PC-9 (cell line): ENCODE results near the gene SLC2A9.

Experiments used
- EZH2 ChIP-seq: fragments of 200-600 bp; sonication (generic); IDR thresholded peaks from 2 replicates; pipeline ENCODE4 v1.8.0; 2017; ENCODE audit warnings: antibody characterized with exemption, low read depth
- TF ChIP-seq, protein P1 (sequence below): fragments of 200-600 bp; sonication (generic); conservative IDR thresholded peaks from 2 replicates; pipeline ENCODE4 v1.6.1; 2017; ENCODE audit warnings: mixed run types, antibody characterized with exemption, mild to moderate bottlenecking, moderate library complexity

DNA sequence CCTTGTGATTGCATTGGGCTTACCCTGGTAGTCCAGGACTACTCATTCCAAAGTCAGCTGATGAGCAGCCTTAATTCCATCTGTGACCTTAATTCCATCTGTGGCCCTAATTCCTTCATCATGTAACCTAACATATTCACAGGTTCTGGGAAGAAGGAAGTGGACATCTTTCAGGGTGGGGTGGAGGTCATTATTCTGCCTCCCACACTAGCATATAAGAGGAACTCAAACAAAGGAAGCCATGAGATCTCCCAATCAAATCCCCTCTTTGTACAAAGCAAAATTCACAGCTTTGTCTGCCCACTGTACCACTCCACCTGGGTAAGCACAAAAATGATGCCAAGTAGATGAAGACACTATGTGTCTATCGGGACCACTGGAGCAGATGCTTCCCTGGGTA lies 87.3 kb downstream of the SLC2A9 start:
- no peak for TF ChIP-seq EZH2
- TF ChIP-seq, protein P1, sequence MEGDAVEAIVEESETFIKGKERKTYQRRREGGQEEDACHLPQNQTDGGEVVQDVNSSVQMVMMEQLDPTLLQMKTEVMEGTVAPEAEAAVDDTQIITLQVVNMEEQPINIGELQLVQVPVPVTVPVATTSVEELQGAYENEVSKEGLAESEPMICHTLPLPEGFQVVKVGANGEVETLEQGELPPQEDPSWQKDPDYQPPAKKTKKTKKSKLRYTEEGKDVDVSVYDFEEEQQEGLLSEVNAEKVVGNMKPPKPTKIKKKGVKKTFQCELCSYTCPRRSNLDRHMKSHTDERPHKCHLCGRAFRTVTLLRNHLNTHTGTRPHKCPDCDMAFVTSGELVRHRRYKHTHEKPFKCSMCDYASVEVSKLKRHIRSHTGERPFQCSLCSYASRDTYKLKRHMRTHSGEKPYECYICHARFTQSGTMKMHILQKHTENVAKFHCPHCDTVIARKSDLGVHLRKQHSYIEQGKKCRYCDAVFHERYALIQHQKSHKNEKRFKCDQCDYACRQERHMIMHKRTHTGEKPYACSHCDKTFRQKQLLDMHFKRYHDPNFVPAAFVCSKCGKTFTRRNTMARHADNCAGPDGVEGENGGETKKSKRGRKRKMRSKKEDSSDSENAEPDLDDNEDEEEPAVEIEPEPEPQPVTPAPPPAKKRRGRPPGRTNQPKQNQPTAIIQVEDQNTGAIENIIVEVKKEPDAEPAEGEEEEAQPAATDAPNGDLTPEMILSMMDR: no peak
